ENCODE measurements around the gene TOR1A.

DNA sequence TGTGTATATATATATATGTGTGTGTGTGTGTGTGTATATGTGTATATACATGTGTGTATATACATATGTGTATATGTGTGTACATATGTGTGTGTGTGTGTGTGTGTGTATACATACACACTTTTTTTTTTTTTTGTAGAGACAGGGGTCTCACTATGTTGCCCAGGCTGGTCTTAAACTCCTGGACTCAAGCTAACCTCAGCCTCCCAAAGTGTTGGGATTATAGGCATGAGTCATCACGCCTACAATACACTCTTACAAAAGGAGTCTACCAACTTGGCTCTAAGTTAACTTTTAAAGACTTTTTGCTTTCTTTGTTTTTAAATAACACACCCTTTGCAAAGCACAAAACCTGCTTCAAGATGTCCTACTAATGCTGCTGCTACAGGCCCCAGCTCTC is 9.0 kb upstream of the TOR1A start:
- TF ChIP-seq, protein P1, sequence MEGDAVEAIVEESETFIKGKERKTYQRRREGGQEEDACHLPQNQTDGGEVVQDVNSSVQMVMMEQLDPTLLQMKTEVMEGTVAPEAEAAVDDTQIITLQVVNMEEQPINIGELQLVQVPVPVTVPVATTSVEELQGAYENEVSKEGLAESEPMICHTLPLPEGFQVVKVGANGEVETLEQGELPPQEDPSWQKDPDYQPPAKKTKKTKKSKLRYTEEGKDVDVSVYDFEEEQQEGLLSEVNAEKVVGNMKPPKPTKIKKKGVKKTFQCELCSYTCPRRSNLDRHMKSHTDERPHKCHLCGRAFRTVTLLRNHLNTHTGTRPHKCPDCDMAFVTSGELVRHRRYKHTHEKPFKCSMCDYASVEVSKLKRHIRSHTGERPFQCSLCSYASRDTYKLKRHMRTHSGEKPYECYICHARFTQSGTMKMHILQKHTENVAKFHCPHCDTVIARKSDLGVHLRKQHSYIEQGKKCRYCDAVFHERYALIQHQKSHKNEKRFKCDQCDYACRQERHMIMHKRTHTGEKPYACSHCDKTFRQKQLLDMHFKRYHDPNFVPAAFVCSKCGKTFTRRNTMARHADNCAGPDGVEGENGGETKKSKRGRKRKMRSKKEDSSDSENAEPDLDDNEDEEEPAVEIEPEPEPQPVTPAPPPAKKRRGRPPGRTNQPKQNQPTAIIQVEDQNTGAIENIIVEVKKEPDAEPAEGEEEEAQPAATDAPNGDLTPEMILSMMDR (IDR thresholded peaks at IDR 0.05), result no peak
- no peak for TF ChIP-seq POLR2A (IDR thresholded peaks at IDR 0.05)

Data from Peyer's patch (tissue), 4 donors.